Stimulated activated CD4-positive, alpha-beta T cell treated with anti-CD3 and anti-CD28 coated beads, Interleukin-2, amount 100 ng/mL, for 48 hours (primary cell): ENCODE results near the gene SHE.
"Not testable (repeated sequence)": the region's sequence is repeated elsewhere in the genome, so short reads cannot be mapped to it uniquely, and the experiment has no call there.

Source experiments
- DNase-seq, 2 donors: peaks; one replicate each; pipeline ENCODE4 v3.0.0-alpha.2; 2020

SHE gene

DNA sequence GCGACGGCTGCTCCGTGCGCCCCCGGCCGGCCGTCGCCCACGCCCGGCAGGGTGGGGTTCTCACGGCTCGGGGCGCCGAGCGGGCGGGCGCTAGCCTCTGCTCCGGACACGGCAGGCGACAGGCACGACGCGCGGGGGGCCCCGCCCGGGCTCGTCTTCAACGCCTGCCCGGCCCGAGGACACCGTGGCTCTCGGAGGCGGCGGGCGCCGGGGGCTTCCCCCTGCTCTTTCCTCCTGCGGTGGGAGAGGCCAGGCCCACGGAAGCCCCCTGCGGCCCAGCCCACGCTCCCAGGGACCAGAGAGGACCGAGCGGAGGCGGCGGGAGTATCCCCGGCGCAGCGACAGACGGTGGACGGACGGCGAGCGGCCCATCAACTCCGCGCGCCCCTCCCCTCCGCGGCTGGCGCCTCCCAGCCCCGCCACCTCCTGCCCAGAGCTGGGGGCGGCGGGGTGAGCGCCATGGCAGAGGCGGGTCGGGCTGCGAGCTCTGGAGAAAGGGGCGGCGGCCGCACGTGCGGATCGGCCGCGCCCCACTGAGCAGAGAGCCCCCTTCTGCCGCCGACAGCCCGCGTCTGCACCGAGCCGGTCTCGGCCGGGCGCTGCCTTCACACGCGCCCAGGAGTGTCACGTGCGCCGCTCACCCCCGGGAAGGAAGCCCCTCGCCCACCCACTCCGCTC, at the start of gene SHE, which contains the start of gene TDRD10:
Gene SHE, minus strand, starts transcription at position 347 of the 678 bp plus-strand sequence. CDS start 386 bp downstream, outside the sequence.
Gene TDRD10, plus strand, starts transcription at position 154 of the 678 bp plus-strand sequence. CDS start 4,685 bp downstream, outside the sequence.
- DNase-seq, result no peak

DNA sequence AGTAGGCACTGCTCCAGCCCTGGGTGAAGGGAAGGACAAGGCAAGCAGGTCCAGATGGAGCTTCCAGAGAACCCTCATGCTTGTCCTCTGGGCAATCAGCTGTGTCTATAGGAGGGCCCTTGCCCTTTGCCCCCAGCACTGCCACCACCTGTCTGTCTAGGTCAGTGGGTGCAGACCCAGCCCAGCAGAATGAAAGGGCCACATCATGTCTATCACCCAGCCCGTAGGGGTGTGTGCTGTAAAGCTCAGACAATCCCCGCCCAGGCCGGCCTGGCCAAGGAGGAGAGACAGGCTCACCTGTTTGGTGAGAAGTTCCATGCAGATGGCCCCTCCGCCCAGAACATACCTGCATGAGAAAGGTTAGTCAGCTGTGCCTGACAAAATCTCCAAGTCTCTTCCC, 49.3 kb upstream of the SHE start:
- DNase-seq, result no peak

DNA sequence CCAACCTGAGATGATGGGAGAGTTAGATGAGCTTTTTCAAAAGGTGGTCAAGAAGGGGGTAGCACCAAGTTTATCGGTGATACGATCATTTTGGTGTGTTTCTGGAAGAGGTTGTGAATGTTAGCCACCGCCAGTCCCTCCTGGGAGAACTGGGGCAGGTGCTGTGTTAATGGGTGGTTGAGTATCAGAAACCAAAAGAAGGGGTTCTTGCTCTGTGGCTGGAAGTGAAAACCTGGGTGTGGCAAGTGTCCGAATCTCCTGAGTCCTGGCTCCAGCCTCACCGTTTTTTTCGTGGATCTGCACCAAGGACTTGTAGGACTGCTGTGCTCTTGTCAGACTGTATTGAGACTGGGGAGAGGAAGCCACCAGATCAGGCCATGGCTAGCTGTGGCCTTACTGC, 48.4 kb upstream of the SHE start:
- DNase-seq, result no peak

DNA sequence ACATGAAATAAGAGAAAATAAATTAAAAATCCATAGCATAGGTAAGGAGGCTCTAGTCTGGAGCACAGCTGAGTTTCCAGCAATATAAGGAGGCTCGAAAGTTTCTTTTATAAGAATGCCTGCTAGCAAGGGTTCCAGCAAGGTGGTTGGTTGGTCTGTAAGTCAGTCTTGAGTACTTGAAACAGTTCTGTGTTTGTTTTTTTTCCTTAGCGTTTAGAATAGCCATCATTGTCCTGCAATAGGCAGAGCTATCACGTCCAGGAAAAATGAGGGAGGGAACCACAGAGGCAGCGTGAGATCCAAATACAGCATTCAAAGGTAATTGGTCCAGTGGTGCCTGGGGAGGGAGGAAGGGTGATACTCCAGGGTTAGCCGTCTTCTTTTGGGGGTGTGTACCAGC, 47.9 kb upstream of the SHE start:
- no peak for DNase-seq

DNA sequence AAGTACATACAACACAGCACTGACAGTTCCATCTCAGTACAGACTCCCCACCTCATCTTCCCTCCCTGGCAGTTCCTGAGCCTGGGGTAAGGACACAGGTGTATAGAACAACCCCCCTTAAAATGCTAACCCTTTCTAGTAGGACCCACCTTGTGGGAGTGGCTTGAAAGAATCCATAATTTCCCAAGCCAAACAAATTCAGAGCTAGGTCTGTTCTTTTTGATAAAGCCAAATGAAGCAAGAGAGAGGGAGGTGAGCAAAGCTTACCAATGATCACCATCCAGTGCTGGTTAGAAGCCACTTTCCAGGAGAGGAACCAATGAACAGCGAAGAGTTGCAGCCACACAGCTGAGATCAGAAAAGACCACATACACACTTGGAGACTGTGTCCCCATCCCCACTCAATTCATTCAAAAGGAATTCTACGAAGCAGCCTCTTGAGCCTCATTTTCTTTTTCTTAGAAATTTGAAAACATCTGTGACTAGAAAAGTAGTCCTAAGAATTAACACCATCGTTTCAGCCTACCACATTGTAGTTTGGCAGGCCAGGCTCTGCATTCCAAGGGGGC, 47.1 kb upstream of the SHE start:
- no peak for DNase-seq

DNA sequence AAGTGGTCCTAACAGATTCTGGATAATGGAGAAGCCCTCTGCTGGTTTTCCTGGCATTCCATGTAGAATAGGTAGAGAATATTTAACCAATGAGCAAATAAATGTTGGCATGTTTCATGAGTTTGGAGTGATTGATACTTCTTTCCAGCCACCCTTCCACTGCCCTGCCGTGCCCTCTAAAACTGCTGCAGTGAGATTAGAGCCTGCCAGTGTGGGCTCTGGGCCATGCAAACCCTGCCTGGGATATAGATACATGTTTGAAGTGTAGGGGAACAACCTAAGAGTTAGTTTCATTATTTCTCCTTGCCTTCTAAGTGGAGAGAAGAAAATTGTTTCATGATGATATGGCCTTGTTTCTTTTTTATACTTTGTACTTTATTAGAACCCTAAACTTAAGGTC, 45.8 kb upstream of the SHE start:
- DNase-seq, result no peak

DNA sequence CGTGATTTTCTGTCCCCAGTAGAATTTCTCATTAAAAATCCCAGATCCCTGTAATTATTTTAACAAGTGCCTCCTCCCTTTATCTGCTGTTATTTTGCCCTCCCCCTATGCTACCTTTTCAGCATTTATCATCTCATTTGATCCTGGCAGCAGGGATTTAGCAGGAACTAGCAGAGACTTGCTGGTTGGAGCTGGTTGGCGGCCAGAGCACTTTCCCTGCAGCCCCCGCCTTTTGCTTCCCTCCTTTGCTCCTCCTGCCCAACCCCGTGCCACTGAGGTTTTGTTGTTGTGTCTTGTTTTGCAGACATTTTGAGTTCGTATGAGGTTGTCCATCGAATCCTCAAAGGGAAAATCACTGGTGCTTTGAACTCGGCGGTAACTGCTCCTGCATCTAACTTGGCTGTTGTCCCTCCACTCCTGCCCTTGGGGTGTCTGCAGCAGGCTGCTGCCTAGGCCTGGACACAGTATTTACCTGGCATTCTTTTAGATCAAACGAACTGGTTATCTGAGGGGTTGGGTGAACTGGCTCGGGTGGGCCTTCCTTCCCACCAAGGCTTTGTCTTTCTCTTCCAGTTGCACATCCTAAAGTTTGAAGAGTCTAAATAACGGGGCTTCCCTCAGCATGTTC, 45.0 kb upstream of the SHE start:
- DNase-seq, result no peak

DNA sequence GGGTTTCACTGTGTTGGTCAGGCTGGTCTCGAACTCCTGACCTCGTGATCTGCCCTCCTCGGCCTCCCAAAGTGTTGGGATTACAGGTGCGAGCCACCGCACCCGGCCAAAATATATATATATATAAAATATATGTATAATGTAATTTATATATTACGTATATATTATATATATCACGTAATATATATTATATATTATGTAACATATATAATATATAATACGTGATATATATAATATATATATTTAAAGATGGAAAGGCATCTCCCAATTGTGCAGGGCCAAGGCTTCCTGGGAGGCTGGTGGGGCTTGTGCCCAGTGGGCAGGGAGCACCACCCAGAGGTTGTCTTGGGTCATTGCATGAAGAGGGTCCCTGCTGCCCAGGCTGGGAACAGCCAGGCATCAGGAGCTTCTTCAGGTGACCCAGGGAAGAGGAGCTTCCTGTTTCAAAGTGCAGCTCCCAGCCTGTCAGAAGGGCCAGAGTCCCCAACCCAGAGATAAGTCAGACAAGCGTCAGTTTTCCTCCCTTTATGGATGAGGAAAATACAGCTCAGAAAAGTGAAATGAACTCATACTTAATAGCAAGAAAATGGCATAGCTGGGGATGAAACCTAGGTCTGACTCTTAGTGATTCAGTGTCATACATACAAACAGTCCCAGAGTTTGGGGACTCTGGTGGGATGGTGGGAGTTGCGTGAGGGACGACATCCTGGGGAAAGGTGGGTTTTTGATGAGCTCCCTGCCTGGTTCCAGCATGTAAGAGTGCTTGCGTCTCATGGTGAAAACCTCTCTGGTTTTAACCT, 44.3 kb upstream of the SHE start:
- peak; percentile 54 to 62 for DNase-seq

DNA sequence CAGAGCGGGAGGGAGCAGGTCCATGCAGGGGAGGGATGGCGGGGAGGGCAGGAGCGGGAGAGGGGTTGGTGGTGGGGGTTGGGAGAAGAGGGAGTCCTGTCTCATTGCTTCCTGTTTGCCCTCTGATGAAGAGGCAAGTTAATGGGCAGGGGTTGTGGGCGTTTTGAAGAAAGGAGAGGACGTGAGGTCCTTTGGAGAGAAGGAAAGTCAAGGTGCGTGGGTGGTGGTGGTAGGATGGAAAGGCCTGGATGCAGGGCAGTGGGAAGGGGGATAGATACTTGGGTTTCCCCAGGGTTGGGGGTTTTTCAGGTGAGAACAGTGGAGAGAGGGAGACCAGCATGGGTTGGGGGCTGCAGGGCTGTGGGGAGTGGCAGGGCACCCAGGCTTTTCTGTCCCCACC, 39.0 kb upstream of the SHE start:
- DNase-seq, result no peak

DNA sequence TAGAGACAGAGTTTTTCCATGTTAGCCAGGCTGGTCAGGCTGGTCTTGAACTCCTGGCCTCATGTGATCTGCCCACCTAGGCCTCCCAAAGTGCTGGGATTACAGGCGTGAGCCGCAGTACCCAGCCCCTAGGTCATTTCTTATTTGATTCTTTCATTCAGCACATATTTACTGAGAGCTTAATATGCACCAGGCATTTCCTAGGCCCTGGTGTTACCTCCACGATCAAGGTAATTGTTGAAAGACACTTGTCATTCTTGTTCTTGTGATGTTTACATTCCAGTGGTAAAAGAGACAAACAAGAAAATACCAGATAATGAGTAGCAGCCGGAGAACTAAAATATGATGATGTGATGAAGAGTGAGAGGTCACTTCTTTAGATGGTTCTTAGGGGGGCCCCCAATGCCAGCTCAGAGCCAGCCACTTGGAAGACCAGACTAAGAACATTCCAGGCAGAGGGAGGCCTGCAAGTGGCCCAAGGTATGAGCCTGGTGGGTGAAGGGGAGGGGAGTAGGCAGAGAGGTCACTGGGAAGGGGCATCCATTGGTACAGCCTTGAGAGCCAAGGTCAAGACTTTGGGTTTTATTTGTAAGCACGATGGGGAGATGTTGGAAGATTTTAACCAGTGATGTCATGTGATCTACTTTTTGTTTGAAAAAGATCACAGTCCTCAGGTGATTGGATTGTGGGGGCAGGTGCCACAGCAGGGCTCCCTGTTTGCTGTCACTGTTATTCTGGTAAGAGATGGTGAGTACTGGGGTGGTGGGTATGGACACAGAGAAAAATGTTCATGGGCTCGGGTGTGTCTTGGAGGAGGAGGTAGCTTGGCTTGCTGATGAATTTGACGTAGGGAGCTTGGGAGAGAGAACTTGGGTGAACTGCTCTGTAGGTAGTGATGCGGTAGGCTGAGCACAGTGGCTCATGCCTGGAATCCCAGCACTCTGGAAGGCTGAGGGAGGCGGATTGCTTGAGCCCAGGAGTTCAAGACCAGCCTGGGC, 37.6 kb upstream of the SHE start:
- no peak for DNase-seq

DNA sequence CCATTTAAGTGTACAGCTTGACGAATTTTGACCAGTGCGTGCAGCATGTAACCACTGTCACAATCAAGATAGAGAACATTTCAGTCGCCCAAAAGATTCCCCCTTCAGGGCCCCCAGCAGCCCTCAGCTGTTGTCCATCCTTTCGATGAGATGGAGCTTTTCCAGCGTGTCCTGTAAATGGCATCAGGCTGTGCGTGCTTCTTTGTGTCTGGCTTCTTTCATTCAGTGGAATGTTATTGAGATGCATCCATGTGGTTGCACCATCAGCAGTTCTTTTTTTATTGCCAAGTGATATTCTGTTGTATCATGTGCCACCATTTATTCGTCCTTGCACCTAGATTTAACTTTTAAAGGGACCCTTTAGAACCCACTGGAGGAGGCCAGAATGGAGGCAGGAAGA, 34.4 kb upstream of the SHE start:
- DNase-seq, result no peak

DNA sequence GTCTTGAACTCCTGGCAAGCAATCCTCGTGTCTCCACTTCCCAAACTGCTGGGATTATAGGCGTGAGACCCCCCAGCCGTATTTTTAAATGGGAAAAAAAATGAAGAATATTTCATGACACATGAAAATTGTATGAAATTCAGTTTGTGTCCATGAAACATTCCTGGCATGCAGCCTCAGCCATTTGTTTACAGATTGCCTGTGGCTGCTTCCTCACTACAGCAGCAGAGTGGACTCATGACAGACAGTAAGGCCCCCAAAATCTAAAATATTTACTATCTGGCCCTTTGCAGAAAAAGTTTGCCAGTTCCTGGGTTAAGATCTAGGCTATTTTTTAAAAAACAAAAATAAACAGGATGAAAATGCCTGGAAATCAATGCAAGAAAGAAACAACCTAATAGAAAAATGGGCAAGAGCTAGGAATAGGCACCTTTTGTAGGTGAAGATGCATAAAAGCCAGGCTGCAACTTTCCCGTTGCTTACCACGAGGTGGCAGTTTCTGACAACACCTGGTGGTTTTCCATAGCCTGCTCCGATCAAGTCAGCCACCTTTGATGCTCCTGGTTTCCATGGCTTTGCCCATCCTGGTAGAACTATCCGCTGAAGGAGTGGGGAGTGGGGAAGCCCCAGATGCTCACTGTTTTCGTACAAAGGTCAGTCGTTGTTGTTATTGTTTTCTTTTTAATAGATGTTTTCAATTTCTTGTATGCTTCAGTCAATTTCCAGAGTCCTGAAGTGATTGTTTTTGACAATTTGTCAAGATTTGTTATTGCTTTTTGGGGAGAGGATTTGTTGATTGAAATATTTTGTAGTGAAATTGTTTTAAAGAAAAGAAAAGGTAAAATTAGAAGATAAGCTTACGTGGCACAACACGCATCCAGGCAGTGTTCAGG, 32.0 kb upstream of the SHE start:
- DNase-seq, result no peak

DNA sequence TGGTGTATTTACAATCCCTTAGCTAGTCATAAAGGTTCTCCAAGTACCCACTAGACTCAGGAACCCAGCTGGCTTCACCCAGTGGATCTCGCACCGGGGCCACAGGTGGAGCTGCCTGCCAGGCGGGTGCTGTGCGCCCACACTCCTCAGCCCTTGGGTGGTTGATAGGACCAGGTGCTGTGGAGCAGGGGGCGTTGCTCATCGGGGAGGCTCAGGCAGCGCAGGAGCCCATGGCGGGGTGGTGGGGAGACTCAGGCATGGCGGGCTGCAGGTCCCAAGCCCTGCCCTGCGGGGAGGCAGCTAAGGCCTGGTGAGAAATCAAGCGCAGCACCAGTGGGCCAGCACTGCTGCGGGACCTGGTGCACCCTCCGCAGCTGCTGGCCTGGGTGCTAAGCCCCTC, 29.7 kb upstream of the SHE start:
- not testable (repeated sequence) for DNase-seq

DNA sequence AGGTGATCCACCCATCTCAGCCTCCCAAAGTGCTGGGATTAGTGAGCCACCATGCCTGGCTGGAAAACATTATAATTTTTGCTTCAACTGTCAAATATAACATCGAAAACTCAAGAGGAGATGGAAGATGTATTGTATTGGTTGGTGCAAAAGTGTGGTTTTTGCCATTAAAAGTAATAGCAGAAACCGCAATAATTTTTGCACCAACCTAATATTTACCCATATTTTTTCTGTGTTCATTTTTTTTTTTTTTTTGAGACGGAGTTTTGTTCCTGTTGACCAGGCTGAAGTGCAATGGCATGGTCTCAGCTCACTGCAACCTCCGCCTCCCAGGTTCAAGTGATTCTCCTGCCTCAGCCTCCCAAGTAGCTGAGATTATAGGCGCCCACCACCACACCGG, 27.1 kb upstream of the SHE start:
- no peak for DNase-seq

DNA sequence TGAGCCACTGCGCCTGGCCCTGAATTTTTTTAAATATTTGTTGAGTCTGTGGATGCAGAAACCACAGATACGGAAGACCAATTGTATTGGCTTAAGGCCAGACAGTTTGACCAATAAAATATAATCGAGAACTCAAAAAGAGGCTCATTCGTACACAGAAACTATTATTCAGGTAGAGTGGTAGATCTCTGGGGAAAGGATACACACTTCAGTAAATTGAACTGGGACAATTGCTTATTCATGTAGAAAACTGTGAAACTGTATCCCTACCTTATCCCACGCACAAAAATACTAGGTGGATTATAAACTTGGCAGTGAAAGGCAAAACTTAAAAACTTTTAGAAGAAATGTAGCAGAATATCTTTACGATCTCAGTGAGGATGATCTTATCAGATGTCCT, 25.0 kb upstream of the SHE start:
- no peak for DNase-seq

DNA sequence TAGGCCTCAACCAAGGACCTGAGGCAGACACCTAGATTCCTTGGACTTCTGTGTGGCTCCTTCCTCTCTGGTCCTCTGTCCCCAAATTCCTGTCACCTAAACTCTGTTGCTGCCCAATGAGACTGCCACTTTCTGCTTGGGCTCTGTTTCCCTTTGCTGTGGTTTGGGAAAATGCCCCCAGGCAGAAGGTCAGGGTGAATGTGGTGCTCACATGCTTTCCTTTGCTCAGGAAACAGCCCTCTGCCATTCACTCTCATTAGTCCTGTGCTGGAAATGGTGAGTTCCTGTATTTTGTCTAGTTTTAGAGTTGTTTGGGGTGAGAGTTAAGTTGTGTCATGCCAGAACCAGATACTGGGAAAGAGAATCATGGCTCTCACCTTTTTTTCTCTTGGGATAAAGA, 22.7 kb upstream of the SHE start:
- DNase-seq, result no peak

DNA sequence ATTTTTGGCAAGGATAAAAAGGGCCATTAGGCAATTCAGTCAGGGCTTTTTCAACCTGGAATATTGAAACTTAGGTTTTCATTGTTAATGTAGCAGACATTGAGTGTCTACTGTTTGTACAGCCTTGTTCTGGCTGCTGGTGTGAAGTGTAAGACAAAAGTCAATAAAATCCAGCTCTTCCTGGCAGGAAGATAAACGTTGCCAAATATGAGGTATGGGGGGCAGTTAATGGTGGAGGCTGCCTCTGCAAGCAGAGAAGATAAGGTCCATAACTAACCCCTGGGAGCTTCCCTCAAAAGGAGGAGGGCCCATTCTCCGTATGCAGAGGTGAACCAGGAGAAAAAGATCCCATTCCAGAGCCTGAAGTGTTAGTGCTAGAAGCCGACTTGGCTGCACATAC, 19.5 kb upstream of the SHE start:
- no peak for DNase-seq

DNA sequence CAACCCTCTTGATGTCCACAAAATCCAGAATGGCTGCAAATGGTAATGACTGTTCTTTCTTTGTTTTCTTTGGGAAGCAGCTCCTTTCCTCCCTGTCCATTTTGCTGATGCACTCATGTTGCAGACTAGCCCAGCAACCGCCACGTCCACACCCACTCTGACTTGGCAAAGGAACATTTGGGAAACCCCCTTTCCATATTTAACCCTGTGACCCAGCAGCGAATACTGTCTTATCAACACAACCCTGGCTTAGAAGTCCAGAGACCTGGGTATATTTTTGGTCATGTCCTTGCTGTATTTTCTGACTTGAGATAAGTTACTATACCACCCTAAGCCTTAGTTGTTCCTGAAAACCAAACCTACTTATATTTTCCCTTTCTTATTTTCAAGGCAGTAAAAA, 18.1 kb upstream of the SHE start:
- DNase-seq, result no peak

DNA sequence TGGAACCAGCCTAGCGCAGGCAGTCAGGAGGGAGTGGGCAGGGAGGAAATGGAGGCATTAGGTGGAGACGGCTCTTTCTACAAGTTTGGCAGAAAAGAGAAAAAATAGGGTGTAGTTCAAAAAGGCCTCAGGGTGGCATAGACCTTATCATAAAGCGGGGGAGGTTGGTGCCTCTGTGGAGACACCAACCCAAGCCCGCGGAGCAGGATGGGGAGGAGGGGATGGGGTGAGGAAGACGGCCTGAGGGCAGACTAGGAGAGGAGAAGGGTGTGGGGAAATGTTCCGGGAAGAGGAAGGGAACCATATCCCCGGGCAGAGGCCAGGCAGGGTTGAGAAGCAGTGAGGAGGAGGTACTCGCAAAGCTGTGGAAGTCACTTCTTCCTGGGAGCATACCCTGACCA, 17.4 kb upstream of the SHE start:
- DNase-seq, result no peak

DNA sequence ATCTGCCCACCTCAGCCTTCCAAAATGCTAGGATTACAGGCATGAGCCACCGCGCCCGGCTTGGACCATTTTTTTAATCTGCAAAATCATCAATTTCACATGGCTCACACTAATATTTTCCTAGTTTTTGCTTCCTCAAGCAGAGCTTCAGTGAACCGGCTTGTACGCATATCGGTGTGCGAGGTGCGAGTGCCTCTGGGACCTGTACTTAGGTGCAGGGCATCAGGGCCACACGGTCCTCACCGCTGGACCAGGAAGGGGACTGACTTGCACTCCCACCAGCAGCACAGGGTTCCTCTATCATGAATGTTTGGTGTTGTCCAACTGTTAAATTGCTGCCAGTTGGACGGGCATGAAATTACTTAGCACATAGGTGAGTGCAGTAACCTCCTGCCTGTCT, 15.4 kb upstream of the SHE start:
- no peak for DNase-seq

DNA sequence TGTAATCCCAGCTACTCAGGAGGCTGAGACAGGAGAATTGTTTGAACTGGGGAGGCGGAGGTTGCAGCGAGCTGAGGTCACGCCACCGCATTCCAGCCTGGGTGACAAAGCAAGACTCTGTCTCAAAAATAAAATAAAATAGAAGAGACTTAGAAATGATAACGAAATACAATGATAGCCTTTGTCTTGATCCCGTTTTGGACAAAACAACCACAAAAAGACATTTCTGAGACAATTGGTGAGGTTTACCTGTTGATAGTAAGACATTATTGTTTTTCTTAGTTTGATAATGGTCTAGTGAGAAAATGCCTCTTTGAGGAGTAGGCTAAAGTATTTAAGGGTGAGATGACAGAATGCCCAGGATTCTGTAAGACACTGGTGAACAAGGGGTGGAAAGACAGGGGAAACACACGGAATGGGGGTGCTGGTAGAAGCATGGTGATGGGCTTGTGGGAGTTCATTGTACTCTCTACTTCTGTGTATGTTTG, 11.9 kb upstream of the SHE start:
- no peak for DNase-seq
